ENCODE measurements around the gene BEAN1.

The BEAN1 gene

DNA sequence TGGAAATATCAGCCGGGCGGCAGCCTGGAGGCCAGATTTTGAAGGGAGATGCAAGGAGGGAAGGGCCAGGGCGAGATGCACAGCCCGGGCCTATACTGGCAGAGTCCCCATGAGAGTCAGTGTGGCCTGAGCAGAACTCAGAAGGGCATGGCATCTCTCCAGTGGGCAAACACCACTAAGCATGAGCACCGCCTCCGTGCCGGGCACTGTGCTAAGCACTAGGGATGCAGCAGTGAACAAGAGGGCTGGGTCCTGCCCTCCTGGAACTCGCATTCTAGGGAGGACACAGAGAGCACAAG lies 89.4 kb downstream of the BEAN1 start:
- DNase-seq (ENCODE audit: insufficient read length, low spot score), result no peak
- FAIRE-seq, result no peak

GRCh38 chr16:66516808-66517585 lies 89.9 kb downstream of the BEAN1 start:
- peak; percentile 97 for FAIRE-seq
- peak; percentile 99 for DNase-seq (ENCODE audit: insufficient read length, low spot score)

GRCh38 chr16:66517586-66518263 lies 90.6 kb downstream of the BEAN1 start:
- DNase-seq (ENCODE audit: insufficient read length, low spot score), result no peak
- FAIRE-seq, result no peak

DNA sequence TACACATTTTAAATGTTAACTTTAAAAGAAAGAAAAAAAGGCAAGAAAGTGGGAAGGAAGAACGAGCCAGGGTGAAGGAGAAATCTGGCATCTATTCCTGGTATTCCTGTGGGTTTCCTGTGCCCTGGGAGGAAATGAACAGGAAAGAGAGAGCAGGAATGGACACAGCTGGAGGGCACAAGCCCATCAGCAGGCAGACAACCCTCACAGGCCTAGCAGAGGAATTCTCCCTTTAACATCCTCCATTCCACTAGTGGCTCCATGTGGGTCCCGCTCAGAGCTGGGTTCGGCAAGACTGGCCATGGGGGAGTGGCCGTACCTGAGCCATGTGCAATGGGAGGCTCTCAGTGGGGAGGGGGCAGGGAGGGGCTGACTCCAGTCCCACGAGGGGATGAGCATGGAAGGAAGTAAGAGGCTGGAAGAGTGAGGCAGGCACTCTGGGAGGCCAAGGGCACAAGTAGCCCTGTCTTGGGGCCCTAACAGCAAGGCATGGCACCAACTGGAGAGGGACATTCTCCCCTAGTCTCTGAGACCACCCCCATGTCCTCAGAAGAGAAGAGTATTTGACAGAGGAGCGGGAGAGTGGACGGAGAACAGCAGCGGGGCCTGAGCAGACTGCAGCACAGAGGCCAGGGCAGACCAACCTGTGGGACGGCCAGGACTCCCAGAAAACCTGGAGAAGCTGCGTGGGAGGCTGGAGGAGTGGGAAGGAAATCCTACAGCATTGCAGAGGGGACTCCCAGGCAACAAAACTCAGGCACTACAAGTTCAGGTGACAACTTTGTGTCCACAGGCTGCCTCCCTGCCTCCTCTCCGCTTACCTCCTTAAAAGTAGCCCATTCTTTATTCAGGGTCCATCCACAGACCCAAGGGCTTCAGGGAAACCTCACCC lies 92.6 kb downstream of the BEAN1 start:
- FAIRE-seq, result no peak
- no peak for DNase-seq (ENCODE audit: insufficient read length, low spot score)

GRCh38 chr16:66520406-66521170 lies 93.5 kb downstream of the BEAN1 start:
- no peak for DNase-seq (ENCODE audit: insufficient read length, low spot score)
- FAIRE-seq, result no peak

- FAIRE-seq (no peak), DNase-seq (ENCODE audit: insufficient read length, low spot score) (no peak)
Observed at GRCh38 chr16:66521252-66521713, 94.2 kb downstream of the BEAN1 start.

DNA sequence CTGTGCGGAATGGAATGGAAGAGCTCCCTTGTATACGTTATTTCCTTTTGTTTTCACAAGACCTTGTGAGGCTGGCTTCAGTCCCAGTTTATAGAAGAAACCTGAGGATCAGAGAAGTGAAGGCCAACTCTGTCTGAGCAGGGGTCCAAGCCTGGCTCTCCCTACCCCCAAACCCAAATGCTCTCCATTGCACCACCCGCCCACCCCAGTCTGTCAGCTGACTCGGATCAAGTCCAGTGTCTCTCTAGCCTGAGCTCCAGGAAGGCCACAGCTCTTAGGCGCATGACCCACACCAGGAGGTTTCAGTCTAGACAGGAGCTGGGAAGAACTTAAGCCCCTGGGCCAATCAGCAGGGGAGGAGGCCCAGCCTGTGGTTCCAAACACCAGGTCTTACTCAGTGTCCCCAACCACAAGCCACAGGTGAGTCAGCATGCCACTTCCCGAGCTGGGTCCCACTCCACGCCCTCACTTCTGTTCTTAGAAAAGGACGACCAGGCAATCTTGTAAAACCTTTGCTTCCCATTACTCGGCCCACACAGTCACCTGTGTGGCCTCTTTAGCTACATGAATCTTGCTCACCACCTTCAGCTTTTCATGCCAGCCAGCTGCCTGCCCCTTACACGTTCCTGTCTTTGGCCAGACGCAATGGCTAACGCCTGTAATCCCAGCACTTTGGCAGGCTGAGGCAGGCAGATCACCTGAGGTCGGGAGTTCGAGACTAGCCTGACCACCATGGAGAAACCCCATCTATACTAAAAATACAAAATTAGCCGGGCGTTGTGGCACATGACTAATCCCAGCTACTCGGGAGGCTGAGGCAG lies 95.1 kb downstream of the BEAN1 start:
- DNase-seq (ENCODE audit: insufficient read length, low spot score) (no peak), FAIRE-seq (no peak)

DNA sequence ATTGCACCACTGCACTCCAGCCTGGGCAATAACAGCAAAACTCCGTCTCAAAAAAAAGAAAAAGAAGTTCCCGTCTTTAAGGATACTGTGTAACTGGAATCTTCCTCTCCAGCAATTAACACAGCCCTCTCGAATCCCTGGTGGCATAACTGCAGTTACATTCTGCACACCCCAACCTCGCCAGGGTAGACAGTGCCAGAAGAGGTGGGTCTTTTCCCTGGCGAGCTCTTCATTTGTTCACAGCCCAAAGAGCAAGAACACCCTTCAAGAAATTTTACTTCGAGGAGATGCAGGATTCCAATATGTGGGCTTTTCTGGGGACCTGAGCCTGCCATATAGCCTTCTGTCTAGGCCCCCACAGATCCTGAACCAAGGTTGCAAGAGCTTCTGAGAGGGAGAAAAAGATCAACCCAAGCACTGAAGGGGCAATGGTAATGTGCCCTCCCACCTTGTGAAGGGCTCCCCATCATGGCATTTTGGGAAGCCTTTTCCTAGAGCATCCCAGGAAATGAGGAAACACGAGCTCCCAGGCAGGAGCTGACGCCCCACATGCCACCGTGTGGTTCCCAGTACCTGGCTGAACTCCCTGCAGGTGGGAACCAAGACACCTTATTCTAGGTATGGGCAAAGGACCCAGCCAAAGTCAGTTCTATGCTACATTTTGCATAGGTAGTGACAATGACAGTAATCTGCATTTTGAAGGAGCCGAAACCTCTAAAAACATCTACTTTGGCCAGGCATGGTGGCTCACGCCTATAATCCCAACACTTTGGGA lies 95.9 kb downstream of the BEAN1 start:
- no peak for FAIRE-seq
- no peak for DNase-seq (ENCODE audit: insufficient read length, low spot score)

GRCh38 chr16:66523861-66524354 lies 96.8 kb downstream of the BEAN1 start:
- no peak for DNase-seq (ENCODE audit: insufficient read length, low spot score)
- FAIRE-seq, result no peak

DNA sequence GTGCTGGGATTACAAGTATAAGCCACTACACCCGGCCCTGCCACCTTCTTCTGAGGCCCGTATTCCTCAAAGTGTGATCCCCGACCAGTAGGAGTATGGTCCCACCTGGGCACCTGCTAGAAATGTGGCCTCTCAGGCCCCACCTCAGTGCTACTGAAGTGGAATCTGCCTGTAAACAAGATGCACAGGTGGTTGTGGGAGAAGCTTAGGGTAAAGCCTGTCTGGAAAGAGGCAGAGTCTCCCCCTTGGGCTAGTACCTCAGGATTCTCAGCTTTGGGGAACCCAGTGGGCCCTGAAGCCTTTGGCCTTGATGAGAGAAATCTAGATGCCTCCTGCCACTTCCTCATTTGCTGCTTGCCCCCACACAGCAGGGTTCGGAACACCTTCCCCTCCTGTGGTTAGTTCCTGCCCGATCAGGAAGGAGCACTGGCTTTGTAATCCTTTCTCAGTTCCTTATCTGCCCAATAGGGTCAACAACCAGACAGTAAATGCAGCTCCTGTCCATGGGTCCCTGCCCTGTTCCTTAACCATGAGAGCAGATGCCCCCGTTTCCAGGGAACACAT lies 97.6 kb downstream of the BEAN1 start:
- no peak for DNase-seq (ENCODE audit: insufficient read length, low spot score)
- FAIRE-seq, result no peak

DNA sequence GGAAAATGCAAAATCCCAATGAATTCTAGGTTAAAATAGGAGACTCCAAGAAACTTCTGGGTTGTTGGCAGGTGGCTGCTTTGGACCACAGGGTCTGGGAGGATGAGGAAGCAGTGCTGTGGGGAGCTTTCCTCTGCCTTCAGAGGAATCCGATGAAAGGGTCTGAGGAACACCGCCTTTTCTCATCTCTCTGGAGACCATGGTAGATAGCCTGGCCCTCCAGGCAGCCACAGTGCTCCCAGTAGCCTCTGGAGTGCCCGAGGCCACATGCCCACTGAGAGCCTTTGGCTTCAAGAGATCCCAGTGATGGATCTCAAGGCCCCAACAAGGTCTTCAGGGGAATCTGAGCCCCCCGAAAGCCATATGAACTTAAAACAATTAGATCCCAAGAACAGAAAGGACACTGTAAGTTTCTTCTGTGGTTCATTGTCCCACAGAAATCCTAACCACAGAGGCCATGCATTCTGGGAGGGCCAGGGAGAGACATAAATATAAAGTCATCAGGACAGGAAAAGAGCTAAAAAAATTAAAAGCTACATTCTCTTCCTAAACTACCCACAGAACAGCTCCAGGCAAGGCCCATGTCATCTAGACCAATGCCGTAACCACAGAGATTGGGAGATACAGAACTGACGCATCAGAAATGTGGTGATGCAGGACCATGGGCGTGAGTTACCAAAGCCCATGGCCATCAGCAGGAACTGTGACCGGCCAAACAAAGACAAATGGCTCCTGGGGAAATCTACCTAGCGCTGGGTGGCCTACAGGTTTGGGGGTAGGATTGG lies 98.5 kb downstream of the BEAN1 start:
- DNase-seq (ENCODE audit: insufficient read length, low spot score) (peak; percentile 39), FAIRE-seq (no peak)

- DNase-seq (ENCODE audit: insufficient read length, low spot score) (no peak), FAIRE-seq (no peak)
Observed at GRCh38 chr16:66528294-66528693, 101.2 kb downstream of the BEAN1 start.

DNA sequence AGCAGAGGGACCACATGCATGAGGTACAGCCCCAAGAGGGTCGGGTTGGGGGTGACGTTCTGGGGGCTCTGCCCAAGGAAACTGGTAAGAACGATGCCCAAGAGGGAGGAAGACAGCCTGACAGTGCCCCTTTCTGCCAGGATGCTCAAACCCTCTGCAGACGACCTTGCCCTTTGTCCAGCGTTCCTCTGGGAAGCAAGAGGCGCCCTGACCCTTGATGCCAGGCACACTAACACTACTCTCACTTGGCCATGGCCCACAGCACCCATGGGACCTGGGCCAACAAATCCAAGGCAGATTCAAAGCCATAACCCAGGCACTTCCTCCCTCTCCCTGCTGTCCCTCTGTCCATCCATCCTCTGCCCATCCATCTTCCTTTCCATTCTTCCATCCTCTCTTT lies 102.4 kb downstream of the BEAN1 start:
- no peak for FAIRE-seq
- no peak for DNase-seq (ENCODE audit: insufficient read length, low spot score)

Measured in HTR-8/SVneo (cell line).